Neuronal stem cell (in vitro differentiated cells): ENCODE data around the gene KCNG4.
A peak's percentile ranks its signal among the peaks of the same experiment; 100 is the strongest.

ENCODE experiments used
- DNase-seq: peaks from one replicate; pipeline ENCODE4 v3.0.0-alpha.2; 2013; ENCODE audit warnings: low spot score
- H2AFZ ChIP-seq: one replicate; pipeline ENCODE4 v1.6.1; 2013; ENCODE audit warnings: mild to moderate bottlenecking, low read length, inconsistent platforms
- H2AK5ac ChIP-seq: 2 replicates; pipeline ENCODE4 v1.6.1; 2013; ENCODE audit warnings: low read depth, mild to moderate bottlenecking, inconsistent platforms, low read length, moderate library complexity, mixed read lengths
- H2BK120ac ChIP-seq: 2 replicates; pipeline ENCODE4 v1.6.1; 2013; ENCODE audit warnings: low read depth, mild to moderate bottlenecking, inconsistent platforms, low read length, moderate library complexity, mixed read lengths
- H2BK12ac ChIP-seq: one replicate; pipeline ENCODE4 v1.6.1; 2013; ENCODE audit warnings: low read length, inconsistent platforms
- H2BK15ac ChIP-seq: 2 replicates; pipeline ENCODE4 v1.6.1; 2013; ENCODE audit warnings: mild to moderate bottlenecking, low read length, inconsistent platforms, mixed read lengths
- H2BK5ac ChIP-seq: one replicate; pipeline ENCODE4 v1.6.1; 2013; ENCODE audit warnings: inconsistent platforms, mild to moderate bottlenecking, low read length, moderate library complexity
- H3K14ac ChIP-seq: one replicate; pipeline ENCODE4 v1.6.1; 2013; ENCODE audit warnings: low read length, inconsistent platforms
- H3K18ac ChIP-seq: 2 replicates; pipeline ENCODE4 v1.6.1; 2013; ENCODE audit warnings: low read length, inconsistent platforms
- H3K23ac ChIP-seq: 2 replicates; pipeline ENCODE4 v1.6.1; 2013; ENCODE audit warnings: low read depth, mild to moderate bottlenecking, mixed read lengths, low read length, inconsistent platforms; ENCODE audit not compliant: poor library complexity
- H3K27ac ChIP-seq: replicated peaks from 3 replicates; pipeline ENCODE4 v1.5.1; 2013; ENCODE audit warnings: low read length, inconsistent platforms
- H3K27me3 ChIP-seq, 3 experiments: 2 replicates each; pipeline ENCODE4 v1.6.1; 2013; ENCODE audit warnings: low read length in 3 of 3, mild to moderate bottlenecking in 2 of 3, inconsistent platforms in 1 of 3, low read depth in 1 of 3, mixed read lengths in 1 of 3, moderate library complexity in 1 of 3; ENCODE audit not compliant: control insufficient read depth in 3 of 3, insufficient read depth in 3 of 3
- H3K36me3 ChIP-seq, 2 donors: replicated peaks in 1 of 2; 2 replicates each; pipeline ENCODE4 v1.6.1; 2013; ENCODE audit warnings: low read length in 2 of 2; ENCODE audit not compliant: control insufficient read depth in 2 of 2, insufficient read depth in 2 of 2
- H3K4ac ChIP-seq: 2 replicates; pipeline ENCODE4 v1.6.1; 2013; ENCODE audit warnings: inconsistent platforms, mild to moderate bottlenecking, low read length, moderate library complexity
- H3K4me1 ChIP-seq, 2 donors: 1 replicate in 1 of 2; 2 replicates in 1 of 2; pipeline ENCODE4 v1.6.1; 2013; ENCODE audit warnings: low read length in 2 of 2, low read depth in 1 of 2; ENCODE audit not compliant: control insufficient read depth in 2 of 2, insufficient read depth in 1 of 2
- H3K4me2 ChIP-seq: one replicate; pipeline ENCODE4 v1.6.1; 2013; ENCODE audit warnings: mild to moderate bottlenecking, low read length, inconsistent platforms; ENCODE audit not compliant: insufficient read depth, poor library complexity, severe bottlenecking
- H3K4me3 ChIP-seq, 2 donors: 2 replicates each; pipeline ENCODE4 v1.5.1; 2013; ENCODE audit warnings: low read length in 2 of 2, mild to moderate bottlenecking in 2 of 2, inconsistent platforms in 1 of 2, moderate library complexity in 1 of 2
- H3K79me1 ChIP-seq: one replicate; pipeline ENCODE4 v1.6.1; 2013; ENCODE audit warnings: low read depth, mild to moderate bottlenecking, inconsistent platforms, low read length, moderate library complexity
- H3K9ac ChIP-seq: one replicate; pipeline ENCODE4 v1.6.1; 2013; ENCODE audit warnings: mild to moderate bottlenecking, low read depth, low read length, inconsistent platforms; ENCODE audit not compliant: poor library complexity
- H3K9me3 ChIP-seq, 2 donors: replicated peaks in 1 of 2; 2 replicates each; pipeline versions ENCODE3 to v1.6.1; 2013; ENCODE audit warnings: low read length in 2 of 2, mild to moderate bottlenecking in 2 of 2, inconsistent platforms in 1 of 2, low read depth in 1 of 2, mixed read lengths in 1 of 2, moderate library complexity in 1 of 2; ENCODE audit not compliant: control insufficient read depth in 2 of 2, insufficient read depth in 1 of 2
- H4K8ac ChIP-seq: one replicate; pipeline ENCODE4 v1.6.1; 2013; ENCODE audit warnings: low read depth, mild to moderate bottlenecking, inconsistent platforms, low read length, moderate library complexity
- H4K91ac ChIP-seq: one replicate; pipeline ENCODE4 v1.6.1; 2013; ENCODE audit warnings: low read length, low read depth, mild to moderate bottlenecking, inconsistent platforms; ENCODE audit not compliant: poor library complexity
- WGBS, 2 donors: extraction: QIAGEN DNeasy Blood & Tissue Kit; methylation state at CpG; one replicate each; pipeline ENCODE4 v1.1.7; 2013; ENCODE audit warnings: missing lambda C conversion rate in 2 of 2, mixed read lengths in 1 of 2; ENCODE audit not compliant: insufficient read length in 2 of 2, insufficient replicate concordance in 1 of 2; ENCODE audit errors: extremely low coverage in 2 of 2; 5-methylcytosine and 5-hydroxymethylcytosine counted together

The KCNG4 gene

GRCh38 chr16:84191466-84191865 lies 48.3 kb downstream of the KCNG4 start:
- Histone ChIP-seq H4K8ac (no peak overlapping the region), H4K91ac (no peak overlapping the region), H3K4me2 (no peak overlapping the region), H3K14ac (no peak overlapping the region), H3K9me3 (no peaks in the 10 kb centered on the region), H3K9ac (no peak overlapping the region), H2BK120ac (peak overlapping the region; percentile 93), H2BK5ac (no peak overlapping the region), H3K79me1 (peaks cover 3% of the 10 kb centered on the region), H3K4me3 (no peak overlapping the region), H3K27ac (no peak overlapping the region), H3K27me3 (peaks cover 0 to 14% (median 0%) of the 10 kb centered on the region in 3 experiments), H2BK15ac (no peak overlapping the region), H3K4me1 (no peaks in the 10 kb centered on the region), H3K36me3 (no peaks in the 10 kb centered on the region), H3K18ac (peak overlapping the region; percentile 27), H3K4ac (no peak overlapping the region), H2AK5ac (peak overlapping the region; percentile 74), H2BK12ac (no peak overlapping the region), H3K23ac (no peak overlapping the region), H2AFZ (no peak overlapping the region)
- no peak for DNase-seq
- whole genome bisulfite sequencing, 2 donors, result no CpG with 5 or more reads among the region's 16 CpGs

GRCh38 chr16:84190731-84191388 lies 49.0 kb downstream of the KCNG4 start, which contains the start of gene ADAD2:
Gene ADAD2, plus strand, starts transcription at chr16:84191157. Its CDS starts 74 bp downstream, at chr16:84191231.
- peak within 1 kb of the TSS; percentile 30 for H2AFZ ChIP-seq

GRCh38 chr16:84186685-84187437 lies 53.0 kb downstream of the KCNG4 start, which contains the start of gene TAF1C:
Gene TAF1C, minus strand, starts transcription at chr16:84187057. Its CDS starts 2,069 bp downstream, at chr16:84184988.
- peak within 1 kb of the TSS; percentile 55 for H2BK15ac ChIP-seq
- no CpG with 5 or more reads among the region's 55 CpGs for WGBS, 2 donors

More at GRCh38 chr16:84190731-84191388, 49.0 kb downstream of the KCNG4 start, which contains the start of gene ADAD2:
- H3K4me3 ChIP-seq, result no peak within 1 kb of the TSS
- no peak within 1 kb of the TSS for H4K91ac ChIP-seq
- H2BK15ac ChIP-seq, result no peak within 1 kb of the TSS
- no peak within 1 kb of the TSS for H3K4me2 ChIP-seq
- H3K4me1 ChIP-seq, result peaks cover 2 to 4% of the 10 kb centered on the region in 2 donors
- H3K4ac ChIP-seq, result no peak within 1 kb of the TSS
- peak within 1 kb of the TSS; percentile 74 for H2AK5ac ChIP-seq
- peak within 1 kb of the TSS; percentile 46 for H2BK12ac ChIP-seq
- peaks cover 0 to 8% (median 0%) of the 10 kb centered on the region in 3 experiments for H3K27me3 ChIP-seq
- peak within 1 kb of the TSS; percentile 27 for H3K18ac ChIP-seq
- peak within 1 kb of the TSS; percentile 93 for H2BK120ac ChIP-seq
- DNase-seq, result no peak
- peak within 1 kb of the TSS; percentile 4 for H3K14ac ChIP-seq
- H3K9ac ChIP-seq, result no peak within 1 kb of the TSS
- H3K23ac ChIP-seq, result peak within 1 kb of the TSS; percentile 75
- H3K79me1 ChIP-seq, result peaks cover 8% of the 10 kb centered on the region
- H2BK5ac ChIP-seq, result no peak within 1 kb of the TSS
- no peaks in the 10 kb centered on the region for H3K36me3 ChIP-seq
- no peak within 1 kb of the TSS for H4K8ac ChIP-seq
- no peak within 1 kb of the TSS for H3K27ac ChIP-seq
- no CpG with 5 or more reads among the region's 47 CpGs for WGBS, 2 donors
- H3K9me3 ChIP-seq, result no peaks in the 10 kb centered on the region

GRCh38 chr16:84184775-84185174 lies 55.0 kb downstream of the KCNG4 start:
- no peak overlapping the region for H3K14ac ChIP-seq
- DNase-seq, result no peak
- H2AFZ ChIP-seq, result no peak overlapping the region
- no peak overlapping the region for H2BK5ac ChIP-seq
- H3K9me3 ChIP-seq, result no peaks in the 10 kb centered on the region
- H3K18ac ChIP-seq, result no peak overlapping the region
- H2AK5ac ChIP-seq, result no peak overlapping the region
- peaks cover 16% of the 10 kb centered on the region for H3K79me1 ChIP-seq
- H3K4me1 ChIP-seq, result peaks cover 3 to 4% of the 10 kb centered on the region in 2 donors
- no peak overlapping the region for H4K91ac ChIP-seq
- no peak overlapping the region for H3K23ac ChIP-seq
- peaks cover 35 to 56% of the 10 kb centered on the region in 2 donors for H3K36me3 ChIP-seq
- no peak overlapping the region for H3K4ac ChIP-seq
- H3K4me2 ChIP-seq, result no peak overlapping the region
- H3K27me3 ChIP-seq, result no peaks in the 10 kb centered on the region
- no peak overlapping the region for H2BK120ac ChIP-seq
- no peak overlapping the region for H4K8ac ChIP-seq
- no peak overlapping the region for H2BK15ac ChIP-seq
- H3K4me3 ChIP-seq, result peak overlapping the region in 1 of 2 donors; percentile 18
- no peak overlapping the region for H3K27ac ChIP-seq
- no peak overlapping the region for H2BK12ac ChIP-seq
- no peak overlapping the region for H3K9ac ChIP-seq
- WGBS, 2 donors, result no CpG with 5 or more reads among the region's 10 CpGs

More at GRCh38 chr16:84186685-84187437, 53.0 kb downstream of the KCNG4 start, which contains the start of gene TAF1C:
- Histone ChIP-seq H3K4me3 (peak within 1 kb of the TSS; percentile 90 to 98), H3K4me1 (peaks cover 3 to 4% of the 10 kb centered on the region in 2 donors), H3K9me3 (no peaks in the 10 kb centered on the region), H3K14ac (peak within 1 kb of the TSS; percentile 76), H3K79me1 (peaks cover 16% of the 10 kb centered on the region), H3K36me3 (peaks cover 20 to 36% of the 10 kb centered on the region in 2 donors), H2AK5ac (no peak within 1 kb of the TSS), H4K91ac (no peak within 1 kb of the TSS), H3K23ac (peak within 1 kb of the TSS; percentile 80), H3K27me3 (no peaks in the 10 kb centered on the region), H3K4ac (no peak within 1 kb of the TSS), H2BK12ac (peak within 1 kb of the TSS; percentile 86), H3K4me2 (peak within 1 kb of the TSS; percentile 66), H3K9ac (peak within 1 kb of the TSS; percentile 99), H2BK120ac (no peak within 1 kb of the TSS), H2BK5ac (no peak within 1 kb of the TSS), H3K27ac (no peak within 1 kb of the TSS), H3K18ac (peak within 1 kb of the TSS; percentile 96), H2AFZ (peak within 1 kb of the TSS; percentile 98), H4K8ac (no peak within 1 kb of the TSS)
- peak; percentile 91 for DNase-seq
